ENCODE data around the gene SLF2. TPM values are rescaled to one million over a fixed set of nuclear protein-coding genes. Genes with fewer than 3 reads are reported as not detected.

The SLF2 gene
- total and polyA plus RNA-seq, 2 of the 13 experiments (the other 11 are each of a cell fraction or from before 2014, with no cell fraction given), result 12.2 to 48.1 TPM

DNA sequence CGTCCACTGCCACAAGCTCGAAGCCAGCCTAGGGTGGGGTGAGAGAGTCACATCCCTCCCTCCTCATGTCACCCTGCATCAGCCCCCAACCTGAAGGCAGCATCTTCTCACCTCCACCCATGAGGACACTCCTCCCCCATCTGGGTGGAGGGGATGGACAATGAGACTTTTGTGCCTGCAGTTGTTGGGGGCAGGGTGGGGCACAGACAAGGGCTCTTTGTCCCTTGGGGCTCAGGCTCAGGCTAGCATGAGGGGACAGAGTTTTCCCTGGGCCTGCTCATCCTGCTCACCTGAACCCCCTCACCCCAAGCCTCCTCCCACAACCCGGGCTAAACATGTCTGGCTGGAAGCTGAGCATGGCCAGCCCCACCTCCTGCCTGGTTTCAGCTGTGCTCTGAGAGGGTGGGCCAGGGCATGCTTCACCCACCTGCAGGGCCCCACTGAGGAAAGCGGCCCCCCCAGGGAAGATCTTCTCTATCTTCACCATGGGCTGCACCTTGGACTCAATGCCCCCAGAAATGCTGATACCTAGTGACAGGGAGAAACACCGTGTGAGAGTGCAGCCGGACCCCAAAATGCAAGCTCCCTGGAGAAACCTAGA, 96.2 kb downstream of the SLF2 start (continued):
- TF ChIP-seq ZNF839 (CRISPR knock-in tag; IDR thresholded peaks at IDR 0.05; ENCODE audit: borderline replicate concordance), result no peak
- TF ChIP-seq ZBTB7B (CRISPR knock-in tag; IDR thresholded peaks at IDR 0.05), result peak; percentile 29; the same call in 1 of the 2 replicates
- no peak for TF ChIP-seq ZNF496 (CRISPR knock-in tag; IDR thresholded peaks at IDR 0.05; ENCODE audit: insufficient replicate concordance)
- TF ChIP-seq BRD4 (CRISPR knock-in tag; IDR thresholded peaks at IDR 0.05), result no peak
- TF ChIP-seq, protein P1, sequence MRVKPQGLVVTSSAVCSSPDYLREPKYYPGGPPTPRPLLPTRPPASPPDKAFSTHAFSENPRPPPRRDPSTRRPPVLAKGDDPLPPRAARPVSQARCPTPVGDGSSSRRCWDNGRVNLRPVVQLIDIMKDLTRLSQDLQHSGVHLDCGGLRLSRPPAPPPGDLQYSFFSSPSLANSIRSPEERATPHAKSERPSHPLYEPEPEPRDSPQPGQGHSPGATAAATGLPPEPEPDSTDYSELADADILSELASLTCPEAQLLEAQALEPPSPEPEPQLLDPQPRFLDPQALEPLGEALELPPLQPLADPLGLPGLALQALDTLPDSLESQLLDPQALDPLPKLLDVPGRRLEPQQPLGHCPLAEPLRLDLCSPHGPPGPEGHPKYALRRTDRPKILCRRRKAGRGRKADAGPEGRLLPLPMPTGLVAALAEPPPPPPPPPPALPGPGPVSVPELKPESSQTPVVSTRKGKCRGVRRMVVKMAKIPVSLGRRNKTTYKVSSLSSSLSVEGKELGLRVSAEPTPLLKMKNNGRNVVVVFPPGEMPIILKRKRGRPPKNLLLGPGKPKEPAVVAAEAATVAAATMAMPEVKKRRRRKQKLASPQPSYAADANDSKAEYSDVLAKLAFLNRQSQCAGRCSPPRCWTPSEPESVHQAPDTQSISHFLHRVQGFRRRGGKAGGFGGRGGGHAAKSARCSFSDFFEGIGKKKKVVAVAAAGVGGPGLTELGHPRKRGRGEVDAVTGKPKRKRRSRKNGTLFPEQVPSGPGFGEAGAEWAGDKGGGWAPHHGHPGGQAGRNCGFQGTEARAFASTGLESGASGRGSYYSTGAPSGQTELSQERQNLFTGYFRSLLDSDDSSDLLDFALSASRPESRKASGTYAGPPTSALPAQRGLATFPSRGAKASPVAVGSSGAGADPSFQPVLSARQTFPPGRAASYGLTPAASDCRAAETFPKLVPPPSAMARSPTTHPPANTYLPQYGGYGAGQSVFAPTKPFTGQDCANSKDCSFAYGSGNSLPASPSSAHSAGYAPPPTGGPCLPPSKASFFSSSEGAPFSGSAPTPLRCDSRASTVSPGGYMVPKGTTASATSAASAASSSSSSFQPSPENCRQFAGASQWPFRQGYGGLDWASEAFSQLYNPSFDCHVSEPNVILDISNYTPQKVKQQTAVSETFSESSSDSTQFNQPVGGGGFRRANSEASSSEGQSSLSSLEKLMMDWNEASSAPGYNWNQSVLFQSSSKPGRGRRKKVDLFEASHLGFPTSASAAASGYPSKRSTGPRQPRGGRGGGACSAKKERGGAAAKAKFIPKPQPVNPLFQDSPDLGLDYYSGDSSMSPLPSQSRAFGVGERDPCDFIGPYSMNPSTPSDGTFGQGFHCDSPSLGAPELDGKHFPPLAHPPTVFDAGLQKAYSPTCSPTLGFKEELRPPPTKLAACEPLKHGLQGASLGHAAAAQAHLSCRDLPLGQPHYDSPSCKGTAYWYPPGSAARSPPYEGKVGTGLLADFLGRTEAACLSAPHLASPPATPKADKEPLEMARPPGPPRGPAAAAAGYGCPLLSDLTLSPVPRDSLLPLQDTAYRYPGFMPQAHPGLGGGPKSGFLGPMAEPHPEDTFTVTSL (CRISPR knock-in tag; IDR thresholded peaks at IDR 0.05; ENCODE audit: borderline replicate concordance), result no peak
- no peak for TF ChIP-seq PCBP2 (optimal IDR thresholded peaks at IDR 0.05; ENCODE audit: low read depth, low read length, poor library complexity, severe bottlenecking)
- no peak for TF ChIP-seq KAT8 (CRISPR knock-in tag; IDR thresholded peaks at IDR 0.05)
- TF ChIP-seq ZNF530 (CRISPR knock-in tag; IDR thresholded peaks at IDR 0.05; ENCODE audit: low read depth), result no peak
- no peak for TF ChIP-seq ZNF484 (CRISPR knock-in tag; IDR thresholded peaks at IDR 0.05; ENCODE audit: borderline replicate concordance, low read depth)
- TF ChIP-seq ZNF605 (CRISPR knock-in tag; IDR thresholded peaks at IDR 0.05), result 0 out of 2 replicates have a peak, but pooled peaks have one; percentile 17
- TF ChIP-seq GPN1 (CRISPR knock-in tag; IDR thresholded peaks at IDR 0.05; ENCODE audit: borderline replicate concordance), result no peak
- peak; percentile 89 for TF ChIP-seq RXRA (CRISPR knock-in tag; IDR thresholded peaks at IDR 0.05)
- TF ChIP-seq, protein P2, sequence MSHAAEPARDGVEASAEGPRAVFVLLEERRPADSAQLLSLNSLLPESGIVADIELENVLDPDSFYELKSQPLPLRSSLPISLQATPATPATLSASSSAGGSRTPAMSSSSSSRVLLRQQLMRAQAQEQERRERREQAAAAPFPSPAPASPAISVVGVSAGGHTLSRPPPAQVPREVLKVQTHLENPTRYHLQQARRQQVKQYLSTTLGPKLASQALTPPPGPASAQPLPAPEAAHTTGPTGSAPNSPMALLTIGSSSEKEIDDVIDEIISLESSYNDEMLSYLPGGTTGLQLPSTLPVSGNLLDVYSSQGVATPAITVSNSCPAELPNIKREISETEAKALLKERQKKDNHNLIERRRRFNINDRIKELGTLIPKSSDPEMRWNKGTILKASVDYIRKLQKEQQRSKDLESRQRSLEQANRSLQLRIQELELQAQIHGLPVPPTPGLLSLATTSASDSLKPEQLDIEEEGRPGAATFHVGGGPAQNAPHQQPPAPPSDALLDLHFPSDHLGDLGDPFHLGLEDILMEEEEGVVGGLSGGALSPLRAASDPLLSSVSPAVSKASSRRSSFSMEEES (CRISPR knock-in tag; IDR thresholded peaks at IDR 0.05), result 0 out of 2 replicates have a peak, but pooled peaks have one; percentile 15
- TF ChIP-seq ZNF792 (CRISPR knock-in tag; IDR thresholded peaks at IDR 0.05), result no peak
- no peak for TF ChIP-seq ELF4 (CRISPR knock-in tag; IDR thresholded peaks at IDR 0.05; ENCODE audit: borderline replicate concordance)
- TF ChIP-seq SP4 (CRISPR knock-in tag; IDR thresholded peaks at IDR 0.05), result no peak
- TF ChIP-seq IKZF1 (IDR thresholded peaks at IDR 0.05), result no peak
- TF ChIP-seq ZSCAN25 (CRISPR knock-in tag; IDR thresholded peaks at IDR 0.05), result no peak
- no peak for TF ChIP-seq ARHGAP35 (CRISPR knock-in tag; IDR thresholded peaks at IDR 0.05; ENCODE audit: borderline replicate concordance)
- no peak for TF ChIP-seq ZMYM2 (CRISPR knock-in tag; IDR thresholded peaks at IDR 0.05)
- peak; percentile 90; the same call in 1 of the 2 replicates for TF ChIP-seq SOX5 (CRISPR knock-in tag; IDR thresholded peaks at IDR 0.05; ENCODE audit: borderline replicate concordance)
- no peak for TF ChIP-seq SSRP1 (CRISPR knock-in tag; IDR thresholded peaks at IDR 0.05)
- TF ChIP-seq, protein P3, sequence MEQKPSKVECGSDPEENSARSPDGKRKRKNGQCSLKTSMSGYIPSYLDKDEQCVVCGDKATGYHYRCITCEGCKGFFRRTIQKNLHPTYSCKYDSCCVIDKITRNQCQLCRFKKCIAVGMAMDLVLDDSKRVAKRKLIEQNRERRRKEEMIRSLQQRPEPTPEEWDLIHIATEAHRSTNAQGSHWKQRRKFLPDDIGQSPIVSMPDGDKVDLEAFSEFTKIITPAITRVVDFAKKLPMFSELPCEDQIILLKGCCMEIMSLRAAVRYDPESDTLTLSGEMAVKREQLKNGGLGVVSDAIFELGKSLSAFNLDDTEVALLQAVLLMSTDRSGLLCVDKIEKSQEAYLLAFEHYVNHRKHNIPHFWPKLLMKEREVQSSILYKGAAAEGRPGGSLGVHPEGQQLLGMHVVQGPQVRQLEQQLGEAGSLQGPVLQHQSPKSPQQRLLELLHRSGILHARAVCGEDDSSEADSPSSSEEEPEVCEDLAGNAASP (CRISPR knock-in tag; IDR thresholded peaks at IDR 0.05; ENCODE audit: borderline replicate concordance), result peak; percentile 83; the same call in 1 of the 2 replicates

Data from HepG2 (cell line).